H1 (cell line): Measurements from ENCODE around the gene SCO1. TPM values are rescaled to one million over a fixed set of nuclear protein-coding genes. Genes with fewer than 3 reads are reported as not detected.

ENCODE experiments used
- CTCF ChIA-PET: fragments of 300-600 bp; sonication (Branson Sonifier 250); formaldehyde crosslinking; loops from one replicate; lab custom pipeline; 2021; ENCODE audit not compliant: partially characterized antibody; lab: Charles Lee
- POLR2A ChIA-PET: fragments of 300-600 bp; sonication (Branson Sonifier 250); formaldehyde crosslinking; loops from one replicate; lab custom pipeline; 2021; ENCODE audit warnings: inconsistent platforms; ENCODE audit not compliant: partially characterized antibody; lab: Charles Lee
- DNase-seq, 2 experiments: peaks; one replicate each; pipeline versions ENCODE4 v3.0.0 to v3.0.0-alpha.2; 2010 to 2022; ENCODE audit warnings: low spot score in 2 of 2, low read depth in 1 of 2, mixed read lengths in 1 of 2
- FAIRE-seq: peaks from 2 replicates; lab custom pipeline; 2011; peaks lifted over from hg19 to GRCh38; lab: Jason Lieb, UNC
- H2AFZ ChIP-seq: 2 replicates; pipeline ENCODE4 v1.8.1; 2012; ENCODE audit warnings: low read length, inconsistent platforms
- H2AK5ac ChIP-seq: 2 replicates; pipeline ENCODE4 v1.6.1; 2013; ENCODE audit warnings: low read depth, low read length
- H2BK120ac ChIP-seq: replicated peaks from 2 replicates; pipeline ENCODE3; 2013; ENCODE audit warnings: low read depth, low read length, inconsistent platforms
- H2BK12ac ChIP-seq: 2 replicates; pipeline ENCODE4 v1.6.1; 2013; ENCODE audit warnings: low read depth, low read length
- H2BK15ac ChIP-seq: 2 replicates; pipeline ENCODE4 v1.6.1; 2013; ENCODE audit warnings: low read length
- H2BK20ac ChIP-seq: 2 replicates; pipeline ENCODE4 v1.6.1; 2013; ENCODE audit warnings: low read length
- H2BK5ac ChIP-seq: 2 replicates; pipeline ENCODE4 v1.6.1; 2013; ENCODE audit warnings: low read depth, low read length
- H3K14ac ChIP-seq: 2 replicates; pipeline ENCODE4 v1.6.1; 2013; ENCODE audit warnings: inconsistent platforms; ENCODE audit not compliant: insufficient read length
- H3K18ac ChIP-seq: 2 replicates; pipeline ENCODE4 v1.6.1; 2013; ENCODE audit warnings: low read length; ENCODE audit errors: extremely low read depth
- H3K23ac ChIP-seq: 2 replicates; pipeline ENCODE4 v1.6.1; 2013; ENCODE audit warnings: inconsistent platforms; ENCODE audit not compliant: insufficient read length
- H3K23me2 ChIP-seq: 2 replicates; pipeline ENCODE4 v1.6.1; 2013; ENCODE audit warnings: low read depth, low read length
- H3K27ac ChIP-seq: 2 replicates; pipeline ENCODE4 v1.6.1; 2011; ENCODE audit warnings: low read depth, low read length, inconsistent platforms
- H3K27me3 ChIP-seq, 4 experiments: replicated peaks in 1 of 4; 1 replicate in 1 of 4; 2 replicates in 3 of 4; pipeline versions ENCODE4 v1.6.1 to v1.8.1; 2011 to 2013; ENCODE audit warnings: low read length in 3 of 4, mild to moderate bottlenecking in 3 of 4, inconsistent platforms in 2 of 4, mixed read lengths in 2 of 4, moderate library complexity in 1 of 4; ENCODE audit not compliant: control insufficient read depth in 3 of 4, insufficient read depth in 3 of 4; ENCODE audit errors: extremely low read depth in 1 of 4
- H3K36me3 ChIP-seq, 4 experiments: 2 replicates each; pipeline versions ENCODE4 v1.6.1 to v1.8.1; 2011 to 2013; ENCODE audit warnings: mild to moderate bottlenecking in 4 of 4, low read length in 3 of 4, moderate library complexity in 2 of 4, control low read depth in 1 of 4, inconsistent platforms in 1 of 4; ENCODE audit not compliant: insufficient read depth in 4 of 4, control insufficient read depth in 2 of 4
- H3K4ac ChIP-seq: replicated peaks from 2 replicates; pipeline ENCODE3; 2013; ENCODE audit warnings: low read length, low read depth, mixed read lengths, inconsistent platforms; ENCODE audit not compliant: insufficient read length
- H3K4me1 ChIP-seq, 4 experiments: replicated peaks in 1 of 4; 1 replicate in 1 of 4; 2 replicates in 3 of 4; pipeline versions ENCODE4 v1.6.1 to v1.8.1; 2011 to 2013; ENCODE audit warnings: low read length in 3 of 4, inconsistent platforms in 2 of 4, mixed read lengths in 1 of 4; ENCODE audit not compliant: insufficient read depth in 4 of 4, control insufficient read depth in 3 of 4
- H3K4me2 ChIP-seq, 2 experiments: 2 replicates each; pipeline versions ENCODE4 v1.6.1 to v1.8.1; 2011 to 2013; ENCODE audit warnings: low read depth in 2 of 2, low read length in 2 of 2, control low read depth in 1 of 2, inconsistent platforms in 1 of 2, mild to moderate bottlenecking in 1 of 2; ENCODE audit not compliant: insufficient read depth in 1 of 2
- H3K4me3 ChIP-seq, 4 experiments: fragments of 200-600, 300-600 bp in 1 of 4; sonication (generic), shearing (Covaris generic), sonication (Bioruptor Twin) in 1 of 4; 2 replicates each; pipeline versions ENCODE4 v1.5.1 to v1.8.1; 2011 to 2016; ENCODE audit warnings: low read length in 4 of 4, low read depth in 3 of 4, control low read depth in 2 of 4, inconsistent platforms in 2 of 4, mild to moderate bottlenecking in 2 of 4, mixed read lengths in 1 of 4, moderate library complexity in 1 of 4; ENCODE audit not compliant: insufficient read depth in 2 of 4; ENCODE audit errors: extremely low read depth in 1 of 4
- H3K56ac ChIP-seq: replicated peaks from 2 replicates; pipeline ENCODE3; 2013; ENCODE audit warnings: low read depth, mild to moderate bottlenecking, mixed read lengths, low read length, inconsistent platforms; ENCODE audit not compliant: insufficient read length
- H3K79me1 ChIP-seq: 2 replicates; pipeline ENCODE4 v1.6.1; 2013; ENCODE audit warnings: low read depth, low read length, control low read depth
- H3K79me2 ChIP-seq, 2 experiments: 2 replicates each; pipeline versions ENCODE4 v1.6.1 to v1.8.1; 2012 to 2013; ENCODE audit warnings: low read length in 2 of 2, mild to moderate bottlenecking in 2 of 2, inconsistent platforms in 1 of 2; ENCODE audit not compliant: insufficient read depth in 2 of 2, control insufficient read depth in 1 of 2
- H3K9ac ChIP-seq, 4 experiments: replicated peaks in 1 of 4; 1 replicate in 1 of 4; 2 replicates in 3 of 4; pipeline versions ENCODE4 v1.6.1 to v1.8.1; 2011 to 2013; ENCODE audit warnings: low read depth in 3 of 4, low read length in 3 of 4, control low read depth in 2 of 4, mild to moderate bottlenecking in 2 of 4, moderate library complexity in 2 of 4, inconsistent platforms in 1 of 4; ENCODE audit errors: extremely low read depth in 1 of 4
- H3K9me3 ChIP-seq, 2 experiments: 2 replicates each; pipeline versions ENCODE4 v1.6.1 to v1.8.1; 2012 to 2013; ENCODE audit warnings: mild to moderate bottlenecking in 2 of 2, moderate library complexity in 2 of 2, control low read depth in 1 of 2, inconsistent platforms in 1 of 2, low read depth in 1 of 2, low read length in 1 of 2, mixed read lengths in 1 of 2; ENCODE audit not compliant: insufficient read depth in 2 of 2
- H4K20me1 ChIP-seq, 2 experiments: replicated peaks in 1 of 2; 2 replicates each; pipeline versions ENCODE3 to v1.8.1; 2011 to 2013; ENCODE audit warnings: inconsistent platforms in 2 of 2, low read length in 2 of 2, mild to moderate bottlenecking in 1 of 2; ENCODE audit not compliant: insufficient read depth in 2 of 2, control insufficient read depth in 1 of 2
- H4K5ac ChIP-seq: 2 replicates; pipeline ENCODE4 v1.6.1; 2013; ENCODE audit warnings: low read length, low read depth, mixed read lengths, inconsistent platforms; ENCODE audit not compliant: insufficient read length
- H4K8ac ChIP-seq: 2 replicates; pipeline ENCODE4 v1.8.0; 2013; ENCODE audit warnings: mild to moderate bottlenecking, moderate library complexity, low read length, inconsistent platforms; ENCODE audit not compliant: insufficient read depth; ENCODE audit errors: extremely low read depth
- H4K91ac ChIP-seq: replicated peaks from 2 replicates; pipeline ENCODE3; 2013; ENCODE audit warnings: low read length, mixed read lengths, inconsistent platforms; ENCODE audit not compliant: insufficient read length
- ATF2 ChIP-seq: IDR thresholded peaks from 2 replicates; pipeline ENCODE4 v1.6.1; 2012; ENCODE audit warnings: low read length, inconsistent platforms
- CBX8 ChIP-seq: fragments of 300-800, 300-1000 bp; sonication (generic); IDR thresholded peaks from 2 replicates; pipeline ENCODE4 v1.7.1; 2016; ENCODE audit warnings: low read depth, low read length, borderline replicate concordance
- CEBPB ChIP-seq: IDR thresholded peaks from 2 replicates; pipeline ENCODE4 v1.6.1; 2012; ENCODE audit warnings: low read depth, low read length
- CHD1 ChIP-seq: IDR thresholded peaks from 2 replicates; pipeline ENCODE4 v1.6.1; 2012; ENCODE audit warnings: low read depth, low read length, improper control_type of control experiment
- NANOG ChIP-seq: IDR thresholded peaks from 2 replicates; pipeline ENCODE4 v1.6.1; 2011; ENCODE audit warnings: low read length, low read depth, mild to moderate bottlenecking, inconsistent platforms; ENCODE audit not compliant: insufficient read depth, poor library complexity, severe bottlenecking
- SIN3A ChIP-seq, 2 experiments: IDR thresholded peaks in 1 of 2; conservative IDR thresholded peaks in 1 of 2; 2 replicates each; pipeline ENCODE4 v1.6.1; 2011 to 2012; ENCODE audit warnings: low read length in 2 of 2, improper control_type of control experiment in 1 of 2, low read depth in 1 of 2, mild to moderate bottlenecking in 1 of 2
- TCF12 ChIP-seq: IDR thresholded peaks from 2 replicates; pipeline ENCODE4 v1.6.1; 2011; ENCODE audit warnings: low read depth, mild to moderate bottlenecking, low read length
- WGBS, 2 experiments: shearing (Covaris generic) in 1 of 2; methylation state at CpG; one replicate each; pipeline versions ENCODE4 v1.1.6 to v1.1.7; 2013 to 2015; ENCODE audit warnings: low lambda C conversion rate in 2 of 2, mixed read lengths in 2 of 2, inconsistent platforms in 1 of 2, low coverage in 1 of 2, missing lambda C conversion rate in 1 of 2; ENCODE audit not compliant: insufficient replicate concordance in 2 of 2, insufficient coverage in 1 of 2, insufficient read length in 1 of 2; ENCODE audit errors: extremely low coverage in 1 of 2, missing lambda C conversion rate in 1 of 2; 5-methylcytosine and 5-hydroxymethylcytosine counted together
- polyA plus RNA-seq, 7 experiments: library from polyadenylated mRNA; depleted of rRNA in 3 of 7; stranded (reverse) in 5 of 7; unstranded in 2 of 7; fragments of >200 nt in 5 of 7; fragments of 200-250 nt in 2 of 7; gene quantifications; 1 replicate in 5 of 7; 2 replicates in 1 of 7; 4 replicates in 1 of 7; pipeline versions ENCODE4 v1.2.1 to v1.2.3, GENCODE V29; 2011 to 2013; ENCODE audit warnings: missing spikeins in 2 of 7, mixed read lengths in 2 of 7
- total RNA-seq: library from RNA; stranded (reverse); fragmentation: NEBNext Ultra II Directional; extraction: Animal tissue kit (Norgen Biotek cat#: 25700); gene quantifications from 2 replicates; pipeline ENCODE4 v1.2.1, GENCODE V29; 2021

SCO1 gene
- total and polyA plus RNA-seq, 2 of the 8 experiments (the other 6 are each of a cell fraction or from before 2014, with no cell fraction given): 18.7 to 61.8 TPM

DNA sequence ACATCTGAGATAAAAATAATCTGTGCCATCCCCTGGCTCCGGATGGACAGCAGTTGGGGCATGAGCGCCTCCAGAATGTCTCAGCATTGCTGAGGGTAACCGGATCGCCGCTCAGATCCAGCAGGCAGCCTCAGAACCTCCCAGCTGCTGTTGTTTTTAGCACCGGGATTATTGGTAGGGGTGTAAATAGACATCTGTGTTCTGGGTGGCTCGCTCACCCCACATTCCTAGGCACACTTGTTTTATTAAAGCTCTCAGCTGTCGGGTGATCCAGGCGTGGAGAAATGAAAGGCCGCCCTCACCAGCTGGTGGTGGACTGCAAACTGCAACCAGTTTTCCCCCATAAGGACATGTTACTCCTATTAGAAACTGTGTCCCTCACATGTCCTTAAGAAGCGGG, 72.4 kb downstream of the SCO1 start:
- Histone ChIP-seq H3K56ac (no peak overlapping the region), H3K4me2 (no peak overlapping the region), H3K9me3 (no peaks in the 10 kb centered on the region), H3K27ac (no peak overlapping the region), H2AK5ac (no peak overlapping the region), H3K4me1 (no peaks in the 10 kb centered on the region), H2BK5ac (no peak overlapping the region), H4K20me1 (no peaks in the 10 kb centered on the region), H4K91ac (no peak overlapping the region), H4K8ac (no peak overlapping the region), H2BK120ac (no peak overlapping the region), H3K4ac (no peak overlapping the region), H4K5ac (no peak overlapping the region), H3K36me3 (no peaks in the 10 kb centered on the region; a peak in 1 of 8 replicates), H3K23me2 (peaks cover 1% of the 10 kb centered on the region; the same call in 1 of the 2 replicates), H3K23ac (no peak overlapping the region), H3K18ac (no peak overlapping the region), H3K27me3 (no peaks in the 10 kb centered on the region), H2BK20ac (no peak overlapping the region), H2BK15ac (no peak overlapping the region), H3K9ac (no peak overlapping the region), H3K79me2 (no peaks in the 10 kb centered on the region), H3K79me1 (no peaks in the 10 kb centered on the region), H2AFZ (no peak overlapping the region), H3K14ac (no peak overlapping the region), H3K4me3 (no peak overlapping the region), H2BK12ac (no peak overlapping the region)
- FAIRE-seq (no peak), DNase-seq (no peak)
- TF ChIP-seq CEBPB: no peak
- no peak for TF ChIP-seq CHD1
- no peak for TF ChIP-seq ATF2
- TF ChIP-seq SIN3A (conservative IDR thresholded peaks at IDR 0.05 in 1 of 2, IDR thresholded peaks at IDR 0.05 in 1 of 2; ENCODE audit: low read depth in 1 of 2, low read length in 2 of 2): no peak
- TF ChIP-seq TCF12: no peak
- TF ChIP-seq CBX8: no peak
- no peak for TF ChIP-seq NANOG
- POLR2A ChIA-PET: no interaction called here
- CTCF ChIA-PET: interaction anchor here (0.7 to 21.3 kb wide), 3 partner anchors 7 to 672 kb away, joined by 3 to 323 read pairs (median 323); no protein-coding TSS in a partner anchor
- WGBS, 2 experiments: 97% methylated on average over 11 of the region's 11 CpGs; no CpG with 5 or more reads in 1 of the 2 experiments
